GM12892 (cell line): Measurements from ENCODE around the gene PRKAR1B.

Experiments used
- POLR2AphosphoS5 ChIP-seq: IDR thresholded peaks from 2 replicates; pipeline ENCODE4 v1.6.1; 2011; ENCODE audit warnings: low read depth, low read length, control low read depth
- TAF1 ChIP-seq: IDR thresholded peaks from 2 replicates; pipeline ENCODE4 v1.6.1; 2011; ENCODE audit warnings: low read depth, mild to moderate bottlenecking, control low read depth, low read length, borderline replicate concordance

GRCh38 chr7:739983-740942 lies 13.2 kb upstream of the PRKAR1B start:
- TF ChIP-seq POLR2AphosphoS5 (no peak), TAF1 (no peak)
